K562 (cell line): ENCODE results near the gene CCDC47. TPM values are rescaled to one million over a fixed set of nuclear protein-coding genes. Genes with fewer than 3 reads are reported as not detected.

Experiments
- ATF1 ChIP-seq, 2 experiments: fragments of 450-650 bp in 1 of 2; IDR thresholded peaks; 2 replicates each; pipeline ENCODE4 v1.6.1; 2016; ENCODE audit warnings: missing compliant biosample characterization in 1 of 2, missing genetic modification characterization in 1 of 2
- CCNT2 ChIP-seq: IDR thresholded peaks from 2 replicates; pipeline ENCODE4 v1.6.1; 2011; ENCODE audit warnings: borderline replicate concordance, low read depth, mild to moderate bottlenecking, moderate library complexity, mixed read lengths, low read length; ENCODE audit not compliant: insufficient read length; ENCODE audit errors: extremely low read depth
- CREB1 ChIP-seq, 2 experiments: sonication (generic) in 1 of 2; formaldehyde crosslinking in 1 of 2; IDR thresholded peaks; 2 replicates each; pipeline versions ENCODE4 v1.6.1 to v1.8.0; 2012 to 2022; ENCODE audit warnings: inconsistent platforms in 1 of 2, mild to moderate bottlenecking in 1 of 2, missing genetic modification reagents in 1 of 2, moderate library complexity in 1 of 2
- CSDE1 ChIP-seq, 2 experiments: fragments of 450-650 bp; IDR thresholded peaks; 2 replicates each; pipeline ENCODE4 v1.6.1; 2016; ENCODE audit warnings: mild to moderate bottlenecking in 1 of 2
- NFE2 ChIP-seq: IDR thresholded peaks from 2 replicates; pipeline ENCODE4 v1.6.1; 2014; ENCODE audit warnings: antibody characterized with exemption, low read depth
- NR2C2 ChIP-seq, 2 experiments: fragments of 200-800 bp in 1 of 2; sonication (Bioruptor generic) in 1 of 2; sonication (generic) in 1 of 2; formaldehyde crosslinking in 1 of 2; IDR thresholded peaks; 2 replicates each; pipeline versions ENCODE4 v1.6.1 to v1.8.0; 2016 to 2022; ENCODE audit warnings: mild to moderate bottlenecking in 1 of 2, missing compliant biosample characterization in 1 of 2, missing genetic modification characterization in 1 of 2, missing genetic modification reagents in 1 of 2
- POLR2A ChIP-seq: fragments of 450-650 bp; conservative IDR thresholded peaks from 2 replicates; pipeline ENCODE4 v1.6.1; 2016
- POLR2AphosphoS2 ChIP-seq: IDR thresholded peaks from 2 replicates; pipeline ENCODE4 v1.6.1; 2012; ENCODE audit warnings: low read length, improper control_type of control experiment
- SMC3 ChIP-seq: conservative IDR thresholded peaks from 2 replicates; pipeline ENCODE4 v1.6.1; 2011; ENCODE audit warnings: low read depth, low read length, improper control_type of control experiment; ENCODE audit not compliant: insufficient read depth
- ZNF224 ChIP-seq: sonication (generic); formaldehyde crosslinking; IDR thresholded peaks from 2 replicates; pipeline ENCODE4 v1.8.0; 2022; ENCODE audit warnings: mild to moderate bottlenecking, missing genetic modification reagents
- polyA plus RNA-seq, 8 experiments: library from polyadenylated mRNA; depleted of rRNA in 4 of 8; stranded (reverse) in 5 of 8; unstranded in 3 of 8; fragments of >200 nt; fragmentation: Nextera tagmentation in 2 of 8; fragmentation: Illumina TruSeq in 1 of 8; extraction: Ambion mirVana in 2 of 8; extraction: Trizol in 1 of 8; gene quantifications; 2 replicates each; pipeline versions ENCODE4 v1.2.1 to v1.2.3, GENCODE V29; 2011 to 2014; ENCODE audit warnings: inconsistent platforms in 1 of 8, missing spikeins in 1 of 8
- total RNA-seq, 7 experiments: library from RNA; depleted of rRNA in 6 of 7; stranded (reverse); fragments of >200 nt in 6 of 7; fragmentation: Illumina TruSeq in 2 of 7; extraction: Trizol in 2 of 7; gene quantifications; 2 replicates each; pipeline versions ENCODE4 v1.2.1 to v1.2.3, GENCODE V29; 2011 to 2021; ENCODE audit warnings: low replicate concordance in 1 of 7
- TF ChIP-seq, protein P1 (sequence below): fragments of 450-650 bp; IDR thresholded peaks from 2 replicates; pipeline ENCODE4 v1.6.1; 2016; ENCODE audit warnings: low read depth
- TF ChIP-seq, protein P2 (sequence below): sonication (generic); formaldehyde crosslinking; IDR thresholded peaks from 2 replicates; pipeline ENCODE4 v1.4.0; 2020; ENCODE audit warnings: mild to moderate bottlenecking, missing genetic modification reagents
- TF ChIP-seq, protein P3 (sequence below): fragments of 450-650 bp; formaldehyde crosslinking; IDR thresholded peaks from 2 replicates; pipeline ENCODE4 v1.4.0; 2022; ENCODE audit warnings: missing genetic modification characterization

Gene CCDC47
- total and polyA plus RNA-seq, 9 of the 15 experiments (the other 6 are each of a cell fraction or from before 2014, with no cell fraction given), result 15.5 to 162 (median 122) TPM

DNA sequence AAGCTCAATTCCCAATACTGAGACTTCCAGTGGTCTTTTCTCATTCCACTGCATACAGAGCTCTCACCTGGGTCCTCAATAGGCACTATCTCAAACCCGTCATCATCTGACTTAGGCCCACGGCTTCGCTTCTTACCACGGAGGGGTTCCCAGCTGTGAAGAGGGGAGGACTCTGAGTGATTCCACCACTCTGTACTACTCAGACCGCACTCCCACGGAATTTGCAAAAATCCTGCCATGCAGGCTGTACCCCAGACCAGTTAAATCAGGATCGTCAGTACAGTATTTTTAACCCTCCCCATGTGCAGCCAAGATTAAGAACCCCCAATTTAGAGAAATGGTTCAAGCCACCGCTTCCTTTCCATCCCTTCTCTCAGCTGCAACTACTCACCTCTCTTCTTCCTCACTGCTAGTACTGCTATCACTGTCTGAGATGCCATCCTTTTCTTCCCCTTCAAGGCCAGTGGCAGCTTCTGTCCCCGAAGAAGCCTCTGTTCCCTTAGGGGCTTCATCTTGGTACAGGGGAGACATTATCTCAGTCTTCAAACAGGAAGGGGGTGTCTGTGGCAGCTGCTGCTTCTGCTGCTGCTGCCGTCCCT lies 47.7 kb upstream of the CCDC47 start (continued):
- TF ChIP-seq, protein P1, sequence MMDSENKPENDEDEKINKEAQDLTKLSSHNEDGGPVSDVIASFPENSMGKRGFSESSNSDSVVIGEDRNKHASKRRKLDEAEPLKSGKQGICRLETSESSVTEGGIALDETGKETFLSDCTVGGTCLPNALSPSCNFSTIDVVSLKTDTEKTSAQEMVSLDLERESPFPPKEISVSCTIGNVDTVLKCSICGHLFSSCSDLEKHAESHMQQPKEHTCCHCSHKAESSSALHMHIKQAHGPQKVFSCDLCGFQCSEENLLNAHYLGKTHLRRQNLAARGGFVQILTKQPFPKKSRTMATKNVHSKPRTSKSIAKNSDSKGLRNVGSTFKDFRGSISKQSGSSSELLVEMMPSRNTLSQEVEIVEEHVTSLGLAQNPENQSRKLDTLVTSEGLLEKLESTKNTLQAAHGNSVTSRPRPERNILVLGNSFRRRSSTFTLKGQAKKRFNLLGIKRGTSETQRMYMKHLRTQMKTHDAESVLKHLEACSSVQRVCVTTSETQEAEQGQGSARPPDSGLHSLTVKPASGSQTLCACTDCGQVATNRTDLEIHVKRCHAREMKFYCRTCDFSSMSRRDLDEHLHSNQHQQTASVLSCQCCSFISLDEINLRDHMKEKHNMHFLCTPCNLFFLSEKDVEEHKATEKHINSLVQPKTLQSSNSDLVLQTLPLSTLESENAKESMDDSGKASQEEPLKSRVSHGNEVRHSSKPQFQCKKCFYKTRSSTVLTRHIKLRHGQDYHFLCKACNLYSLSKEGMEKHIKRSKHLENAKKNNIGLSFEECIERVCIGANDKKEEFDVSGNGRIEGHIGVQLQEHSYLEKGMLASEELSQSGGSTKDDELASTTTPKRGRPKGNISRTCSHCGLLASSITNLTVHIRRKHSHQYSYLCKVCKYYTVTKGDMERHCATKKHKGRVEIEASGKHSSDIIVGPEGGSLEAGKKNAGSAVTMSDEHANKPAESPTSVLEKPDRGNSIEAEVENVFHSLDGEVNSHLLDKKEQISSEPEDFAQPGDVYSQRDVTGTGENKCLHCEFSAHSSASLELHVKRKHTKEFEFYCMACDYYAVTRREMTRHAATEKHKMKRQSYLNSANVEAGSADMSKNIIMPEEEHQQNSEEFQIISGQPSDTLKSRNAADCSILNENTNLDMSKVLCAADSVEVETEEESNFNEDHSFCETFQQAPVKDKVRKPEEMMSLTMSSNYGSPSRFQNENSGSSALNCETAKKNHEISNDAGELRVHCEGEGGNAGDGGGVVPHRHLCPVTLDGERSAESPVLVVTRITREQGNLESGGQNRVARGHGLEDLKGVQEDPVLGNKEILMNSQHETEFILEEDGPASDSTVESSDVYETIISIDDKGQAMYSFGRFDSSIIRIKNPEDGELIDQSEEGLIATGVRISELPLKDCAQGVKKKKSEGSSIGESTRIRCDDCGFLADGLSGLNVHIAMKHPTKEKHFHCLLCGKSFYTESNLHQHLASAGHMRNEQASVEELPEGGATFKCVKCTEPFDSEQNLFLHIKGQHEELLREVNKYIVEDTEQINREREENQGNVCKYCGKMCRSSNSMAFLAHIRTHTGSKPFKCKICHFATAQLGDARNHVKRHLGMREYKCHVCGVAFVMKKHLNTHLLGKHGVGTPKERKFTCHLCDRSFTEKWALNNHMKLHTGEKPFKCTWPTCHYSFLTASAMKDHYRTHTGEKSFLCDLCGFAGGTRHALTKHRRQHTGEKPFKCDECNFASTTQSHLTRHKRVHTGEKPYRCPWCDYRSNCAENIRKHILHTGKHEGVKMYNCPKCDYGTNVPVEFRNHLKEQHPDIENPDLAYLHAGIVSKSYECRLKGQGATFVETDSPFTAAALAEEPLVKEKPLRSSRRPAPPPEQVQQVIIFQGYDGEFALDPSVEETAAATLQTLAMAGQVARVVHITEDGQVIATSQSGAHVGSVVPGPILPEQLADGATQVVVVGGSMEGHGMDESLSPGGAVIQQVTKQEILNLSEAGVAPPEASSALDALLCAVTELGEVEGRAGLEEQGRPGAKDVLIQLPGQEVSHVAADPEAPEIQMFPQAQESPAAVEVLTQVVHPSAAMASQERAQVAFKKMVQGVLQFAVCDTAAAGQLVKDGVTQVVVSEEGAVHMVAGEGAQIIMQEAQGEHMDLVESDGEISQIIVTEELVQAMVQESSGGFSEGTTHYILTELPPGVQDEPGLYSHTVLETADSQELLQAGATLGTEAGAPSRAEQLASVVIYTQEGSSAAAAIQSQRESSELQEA, result no peak
- TF ChIP-seq CREB1 (IDR thresholded peaks at IDR 0.05) (no peak), CREB1 (CRISPR knock-in tag; IDR thresholded peaks at IDR 0.05) (no peak), POLR2A (peak; percentile 63; the same call in 1 of the 2 replicates), CCNT2 (no peak), ZNF224 (CRISPR knock-in tag) (no peak), NFE2 (no peak), CSDE1 (IDR thresholded peaks at IDR 0.05) (no peak), NR2C2 (CRISPR knock-in tag; IDR thresholded peaks at IDR 0.05) (no peak), NR2C2 (tag; IDR thresholded peaks at IDR 0.05) (no peak), POLR2AphosphoS2 (peak; percentile 23; the same call in 1 of the 2 replicates), SMC3 (no peak), ATF1 (CRISPR knock-in tag; IDR thresholded peaks at IDR 0.05) (no peak), ATF1 (tag; IDR thresholded peaks at IDR 0.05) (no peak)
- TF ChIP-seq, protein P2, sequence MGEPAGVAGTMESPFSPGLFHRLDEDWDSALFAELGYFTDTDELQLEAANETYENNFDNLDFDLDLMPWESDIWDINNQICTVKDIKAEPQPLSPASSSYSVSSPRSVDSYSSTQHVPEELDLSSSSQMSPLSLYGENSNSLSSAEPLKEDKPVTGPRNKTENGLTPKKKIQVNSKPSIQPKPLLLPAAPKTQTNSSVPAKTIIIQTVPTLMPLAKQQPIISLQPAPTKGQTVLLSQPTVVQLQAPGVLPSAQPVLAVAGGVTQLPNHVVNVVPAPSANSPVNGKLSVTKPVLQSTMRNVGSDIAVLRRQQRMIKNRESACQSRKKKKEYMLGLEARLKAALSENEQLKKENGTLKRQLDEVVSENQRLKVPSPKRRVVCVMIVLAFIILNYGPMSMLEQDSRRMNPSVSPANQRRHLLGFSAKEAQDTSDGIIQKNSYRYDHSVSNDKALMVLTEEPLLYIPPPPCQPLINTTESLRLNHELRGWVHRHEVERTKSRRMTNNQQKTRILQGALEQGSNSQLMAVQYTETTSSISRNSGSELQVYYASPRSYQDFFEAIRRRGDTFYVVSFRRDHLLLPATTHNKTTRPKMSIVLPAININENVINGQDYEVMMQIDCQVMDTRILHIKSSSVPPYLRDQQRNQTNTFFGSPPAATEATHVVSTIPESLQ (CRISPR knock-in tag), result no peak
- TF ChIP-seq, protein P3, sequence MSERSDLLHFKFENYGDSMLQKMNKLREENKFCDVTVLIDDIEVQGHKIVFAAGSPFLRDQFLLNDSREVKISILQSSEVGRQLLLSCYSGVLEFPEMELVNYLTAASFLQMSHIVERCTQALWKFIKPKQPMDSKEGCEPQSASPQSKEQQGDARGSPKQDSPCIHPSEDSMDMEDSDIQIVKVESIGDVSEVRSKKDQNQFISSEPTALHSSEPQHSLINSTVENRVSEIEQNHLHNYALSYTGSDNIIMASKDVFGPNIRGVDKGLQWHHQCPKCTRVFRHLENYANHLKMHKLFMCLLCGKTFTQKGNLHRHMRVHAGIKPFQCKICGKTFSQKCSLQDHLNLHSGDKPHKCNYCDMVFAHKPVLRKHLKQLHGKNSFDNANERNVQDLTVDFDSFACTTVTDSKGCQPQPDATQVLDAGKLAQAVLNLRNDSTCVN (CRISPR knock-in tag), result no peak
